Activated B cell treated with CpG ODN at 0.5 μM for 24 hours (primary cell): ENCODE data around the gene ZNF732. TPM values are rescaled to one million over a fixed set of nuclear protein-coding genes. Genes with fewer than 3 reads are reported as not detected.
A peak's percentile ranks its signal among the peaks of the same experiment; 100 is the strongest.
"Not testable (repeated sequence)": the region's sequence is repeated elsewhere in the genome, so short reads cannot be mapped to it uniquely, and the experiment has no call there.

Experiments used
- ATAC-seq: fragments of 200-7000 bp; cut with Tn5 transposase; one replicate; pipeline ENCODE4 v1.10.0; 2021; ENCODE audit warnings: low read depth, mild to moderate bottlenecking, moderate library complexity
- CTCF ChIA-PET: fragments of 350-600 bp; sonication (Branson Sonifier 250); formaldehyde crosslinking; loops from one replicate; lab custom pipeline; 2021; ENCODE audit warnings: antibody characterized with exemption; lab: Charles Lee
- POLR2A ChIA-PET: fragments of 350-600 bp; sonication (Branson Sonifier 250); formaldehyde crosslinking; loops from one replicate; lab custom pipeline; 2021; ENCODE audit warnings: antibody characterized with exemption; lab: Charles Lee
- DNase-seq: peaks from one replicate; pipeline ENCODE4 v3.0.0; 2022
- H3K27ac Mint-ChIP-seq: one replicate; pipeline ENCODE4 v1.8.0; 2020; ENCODE audit warnings: mixed read lengths
- H3K27me3 Mint-ChIP-seq: one replicate; pipeline ENCODE4 v1.8.0; 2021; ENCODE audit warnings: mixed read lengths
- H3K36me3 Mint-ChIP-seq: one replicate; pipeline ENCODE4 v1.8.0; 2021; ENCODE audit warnings: low read depth, mixed read lengths
- H3K4me1 Mint-ChIP-seq: one replicate; pipeline ENCODE4 v1.8.0; 2021; ENCODE audit warnings: mixed read lengths
- H3K4me3 Mint-ChIP-seq: one replicate; pipeline ENCODE4 v1.8.0; 2020; ENCODE audit warnings: mild to moderate bottlenecking, mixed read lengths
- H3K9me3 Mint-ChIP-seq: one replicate; pipeline ENCODE4 v1.8.0; 2020; ENCODE audit warnings: mixed read lengths
- CTCF ChIP-seq: fragments of 200-600 bp; IDR thresholded peaks from one replicate; pipeline ENCODE4 v1.8.0; 2022; ENCODE audit warnings: antibody characterized with exemption, mild to moderate bottlenecking
- intact Hi-C: fragments of 100-400 bp; cut with micrococcal nuclease; formaldehyde crosslinking; loops from one replicate; pipeline ENCODE4 v1.15.1; 2024
- total RNA-seq: library from RNA; stranded (reverse); gene quantifications from 2 replicates; pipeline ENCODE4 v1.2.3, GENCODE V29; 2022

The ZNF732 gene
- total RNA-seq, 1 donor from 2014 or later = not detected

- Mint-ChIP-seq H3K9me3 (peaks cover 13% of the 10 kb centered on the region), H3K27ac (peak overlapping the region; percentile 14), H3K4me1 (peaks cover 9% of the 10 kb centered on the region), H3K4me3 (no peak overlapping the region), H3K36me3 (peaks cover 9% of the 10 kb centered on the region), H3K27me3 (no peaks in the 10 kb centered on the region)
- ATAC-seq = no peak
- ChIA-PET CTCF (interaction anchor here (1.5 kb wide), 1 partner anchor 13 kb away, joined by 3 read pairs; no protein-coding TSS in a partner anchor), POLR2A (no interaction called here)
- DNase-seq = no peak
- no peak for TF ChIP-seq CTCF
- intact Hi-C loops = no loop called here
Measured at GRCh38 chr4:328729-329128, 23.5 kb upstream of the ZNF732 start.

- peaks cover 38% of the 10 kb centered on the region for H3K9me3 Mint-ChIP-seq
- ATAC-seq (no peak), DNase-seq (no peak)
- no peak overlapping the region for H3K27ac Mint-ChIP-seq
- CTCF ChIA-PET = no interaction called here
- POLR2A ChIA-PET = no interaction called here
- H3K4me1 Mint-ChIP-seq = peaks cover 11% of the 10 kb centered on the region
- intact Hi-C loops = no loop called here
- TF ChIP-seq CTCF = no peak
- no peaks in the 10 kb centered on the region for H3K27me3 Mint-ChIP-seq
- peaks cover 6% of the 10 kb centered on the region for H3K36me3 Mint-ChIP-seq
- no peak overlapping the region for H3K4me3 Mint-ChIP-seq
Measured at GRCh38 chr4:314296-314903, 9.1 kb upstream of the ZNF732 start.

- peaks cover 21% of the 10 kb centered on the region for H3K9me3 Mint-ChIP-seq
- peaks cover 12% of the 10 kb centered on the region for H3K36me3 Mint-ChIP-seq
- POLR2A ChIA-PET = no interaction called here
- DNase-seq (no peak), ATAC-seq (no peak)
- CTCF ChIA-PET = no interaction called here
- H3K4me1 Mint-ChIP-seq = peaks cover 29% of the 10 kb centered on the region
- intact Hi-C loops = no loop called here
- no peak for TF ChIP-seq CTCF
- H3K4me3 Mint-ChIP-seq = no peak overlapping the region
- no peak overlapping the region for H3K27ac Mint-ChIP-seq
- no peaks in the 10 kb centered on the region for H3K27me3 Mint-ChIP-seq
Measured at GRCh38 chr4:309807-310206, 4.5 kb upstream of the ZNF732 start.

- Mint-ChIP-seq H3K27me3 (peaks cover 5% of the 10 kb centered on the region), H3K4me3 (no peak overlapping the region), H3K27ac (peak overlapping the region; percentile 65), H3K4me1 (peaks cover 23% of the 10 kb centered on the region), H3K36me3 (peaks cover 13% of the 10 kb centered on the region), H3K9me3 (peaks cover 30% of the 10 kb centered on the region)
- DNase-seq (no peak), ATAC-seq (peak; percentile 80)
- TF ChIP-seq CTCF = no peak
- ChIA-PET CTCF (interaction anchor here (1.1 kb wide), 1 partner anchor 24 kb away, joined by 4 read pairs; no protein-coding TSS in a partner anchor), POLR2A (interaction anchor here (0.6 kb wide), 1 partner anchor 153 kb away, joined by 4 read pairs; no protein-coding TSS in a partner anchor)
- intact Hi-C loops = loop anchor here (1.0 kb wide), 2 partner anchors 24 to 31 kb away; partner anchors contain the start of gene ZNF141
Measured at GRCh38 chr4:306551-306961, 1.3 kb upstream of the ZNF732 start.

- Mint-ChIP-seq H3K36me3 (peaks cover 11% of the 10 kb centered on the region), H3K9me3 (peaks cover 23% of the 10 kb centered on the region), H3K4me1 (peaks cover 18% of the 10 kb centered on the region)
- intact Hi-C loops, CTCF ChIA-PET, H3K27me3 Mint-ChIP-seq, POLR2A ChIA-PET, H3K27ac Mint-ChIP-seq, H3K4me3 Mint-ChIP-seq, DNase-seq, ATAC-seq: not testable (repeated sequence)
Measured at GRCh38 chr4:304516-304915, 758 bp downstream of the ZNF732 start.
